Measurements from ENCODE around the gene ATP5IF1. TPM values are rescaled to one million over a fixed set of nuclear protein-coding genes. Genes with fewer than 3 reads are reported as not detected.
A peak's percentile ranks its signal among the peaks of the same experiment; 100 is the strongest.

The ATP5IF1 gene
- 79.9 and 135 TPM in 2 replicates for total RNA-seq (2014; rRNA removed; shearing (Covaris generic))

GRCh38 chr1:28235755-28236655, at the start of gene ATP5IF1:
TSS of gene ATP5IF1 (plus strand) at chr1:28236124. CDS start at chr1:28236184, 60 bp downstream.
- peak; percentile 99 for DNase-seq (ENCODE audit: low spot score)
- in situ Hi-C loops (cut with HindIII; ENCODE audit: low sequenced_read_pairs): no loop called here

GRCh38 chr1:28190337-28190979, 45.5 kb upstream of the ATP5IF1 start:
- no peak for DNase-seq (ENCODE audit: low spot score)
- in situ Hi-C loops (cut with HindIII; ENCODE audit: low sequenced_read_pairs): no loop called here

GRCh38 chr1:28190996-28191645, 44.8 kb upstream of the ATP5IF1 start:
- no peak for DNase-seq (ENCODE audit: low spot score)
- in situ Hi-C loops (cut with HindIII; ENCODE audit: low sequenced_read_pairs): no loop called here

GRCh38 chr1:28193701-28194161, 42.2 kb upstream of the ATP5IF1 start:
- no peak for DNase-seq (ENCODE audit: low spot score)
- in situ Hi-C loops (cut with HindIII; ENCODE audit: low sequenced_read_pairs): no loop called here

- in situ Hi-C loops (cut with HindIII; ENCODE audit: low sequenced_read_pairs): no loop called here
- no peak for DNase-seq (ENCODE audit: low spot score)
Observed at GRCh38 chr1:28194326-28195035, 41.4 kb upstream of the ATP5IF1 start.

GRCh38 chr1:28195780-28196179, 40.1 kb upstream of the ATP5IF1 start:
- in situ Hi-C loops (cut with HindIII; ENCODE audit: low sequenced_read_pairs): no loop called here
- no peak for DNase-seq (ENCODE audit: low spot score)

- in situ Hi-C loops (cut with HindIII; ENCODE audit: low sequenced_read_pairs): no loop called here
- no peak for DNase-seq (ENCODE audit: low spot score)
Observed at GRCh38 chr1:28196330-28196729, 39.6 kb upstream of the ATP5IF1 start.

GRCh38 chr1:28197682-28198415, 38.1 kb upstream of the ATP5IF1 start:
- DNase-seq (ENCODE audit: low spot score): no peak
- in situ Hi-C loops (cut with HindIII; ENCODE audit: low sequenced_read_pairs): no loop called here

GRCh38 chr1:28199328-28200233, 36.3 kb upstream of the ATP5IF1 start:
- DNase-seq (ENCODE audit: low spot score): no peak
- in situ Hi-C loops (cut with HindIII; ENCODE audit: low sequenced_read_pairs): no loop called here

GRCh38 chr1:28200234-28200873, 35.6 kb upstream of the ATP5IF1 start:
- in situ Hi-C loops (cut with HindIII; ENCODE audit: low sequenced_read_pairs): no loop called here
- no peak for DNase-seq (ENCODE audit: low spot score)

- in situ Hi-C loops (cut with HindIII; ENCODE audit: low sequenced_read_pairs): no loop called here
Observed at GRCh38 chr1:28205243-28205642, 30.7 kb upstream of the ATP5IF1 start.

GRCh38 chr1:28208818-28209441, 27.0 kb upstream of the ATP5IF1 start:
- in situ Hi-C loops (cut with HindIII; ENCODE audit: low sequenced_read_pairs): no loop called here
- DNase-seq (ENCODE audit: low spot score): peak; percentile 43

More at GRCh38 chr1:28205243-28205642, 30.7 kb upstream of the ATP5IF1 start:
- no peak for DNase-seq (ENCODE audit: low spot score)

- in situ Hi-C loops (cut with HindIII; ENCODE audit: low sequenced_read_pairs): no loop called here
- no peak for DNase-seq (ENCODE audit: low spot score)
Observed at GRCh38 chr1:28209700-28210099, 26.2 kb upstream of the ATP5IF1 start.

GRCh38 chr1:28213315-28213714, 22.6 kb upstream of the ATP5IF1 start:
- in situ Hi-C loops (cut with HindIII; ENCODE audit: low sequenced_read_pairs): no loop called here
- no peak for DNase-seq (ENCODE audit: low spot score)

GRCh38 chr1:28229089-28229488, 6.8 kb upstream of the ATP5IF1 start:
- no peak for DNase-seq (ENCODE audit: low spot score)
- in situ Hi-C loops (cut with HindIII; ENCODE audit: low sequenced_read_pairs): no loop called here

- no peak for DNase-seq (ENCODE audit: low spot score)
- in situ Hi-C loops (cut with HindIII; ENCODE audit: low sequenced_read_pairs): no loop called here
Observed at GRCh38 chr1:28229996-28230395, 5.9 kb upstream of the ATP5IF1 start.
